Stimulated activated naive CD8-positive, alpha-beta T cell treated with anti-CD3 and anti-CD28 coated beads, Interleukin-15, amount 100 ng/mL, for 72 hours (primary cell): ENCODE measurements around the gene HOXA7.

Experiments used
- ATAC-seq: fragments of 150-1000 bp; cut with Tn5 transposase; 2 replicates; pipeline ENCODE4 v1.10.0; 2021; ENCODE audit warnings: mild to moderate bottlenecking, moderate library complexity
- DNase-seq, 2 donors: peaks; one replicate each; pipeline ENCODE4 v3.0.0; 2021 to 2022
- H3K27ac Mint-ChIP-seq, 2 donors: one replicate each; pipeline ENCODE4 v1.8.0; 2022; ENCODE audit warnings: mild to moderate bottlenecking in 2 of 2, mixed read lengths in 2 of 2, moderate library complexity in 2 of 2
- H3K27me3 Mint-ChIP-seq: one replicate; pipeline ENCODE4 v1.8.0; 2022; ENCODE audit warnings: mixed read lengths
- H3K4me1 Mint-ChIP-seq: one replicate; pipeline ENCODE4 v1.8.0; 2022; ENCODE audit warnings: mild to moderate bottlenecking, mixed read lengths
- H3K4me3 Mint-ChIP-seq, 2 donors: one replicate each; pipeline ENCODE4 v1.8.0; 2022; ENCODE audit warnings: mild to moderate bottlenecking in 2 of 2, mixed read lengths in 2 of 2, moderate library complexity in 1 of 2
- H3K9me3 Mint-ChIP-seq, 2 donors: one replicate each; pipeline ENCODE4 v1.8.0; 2022; ENCODE audit warnings: mixed read lengths in 2 of 2

HOXA7 gene

GRCh38 chr7:27179503-27180430, 23.3 kb upstream of the HOXA7 start:
- H3K27me3 Mint-ChIP-seq = peaks cover 100% of the 10 kb centered on the region
- peaks cover 22% of the 10 kb centered on the region for H3K4me1 Mint-ChIP-seq
- no peaks in the 10 kb centered on the region for H3K9me3 Mint-ChIP-seq
- DNase-seq (peak; percentile 72 to 75), ATAC-seq (peak; percentile 73)
- peak overlapping the region; percentile 43 to 46 for H3K4me3 Mint-ChIP-seq
- H3K27ac Mint-ChIP-seq = no peak overlapping the region

GRCh38 chr7:27179030-27179429, 22.6 kb upstream of the HOXA7 start:
- H3K4me3 Mint-ChIP-seq = no peak overlapping the region
- peaks cover 100% of the 10 kb centered on the region for H3K27me3 Mint-ChIP-seq
- H3K4me1 Mint-ChIP-seq = peaks cover 20% of the 10 kb centered on the region
- H3K27ac Mint-ChIP-seq = no peak overlapping the region
- DNase-seq (peak in 1 of 2 donors; percentile 3), ATAC-seq (no peak)
- no peaks in the 10 kb centered on the region for H3K9me3 Mint-ChIP-seq

- peaks cover 95% of the 10 kb centered on the region for H3K27me3 Mint-ChIP-seq
- DNase-seq = peak in 1 of 2 donors; percentile 1
- H3K27ac Mint-ChIP-seq = no peak overlapping the region
- no peak for ATAC-seq
- H3K4me3 Mint-ChIP-seq = no peak overlapping the region
- H3K9me3 Mint-ChIP-seq = no peaks in the 10 kb centered on the region
- peaks cover 20% of the 10 kb centered on the region for H3K4me1 Mint-ChIP-seq
Measured at GRCh38 chr7:27178366-27178765, 21.9 kb upstream of the HOXA7 start.

- Mint-ChIP-seq H3K9me3 (no peaks in the 10 kb centered on the region), H3K4me1 (peaks cover 21% of the 10 kb centered on the region), H3K4me3 (no peak overlapping the region), H3K27me3 (peaks cover 95% of the 10 kb centered on the region), H3K27ac (no peak overlapping the region)
- ATAC-seq = no peak
- no peak for DNase-seq
Measured at GRCh38 chr7:27177795-27178320, 21.4 kb upstream of the HOXA7 start.

GRCh38 chr7:27176962-27177794, 20.7 kb upstream of the HOXA7 start:
- H3K9me3 Mint-ChIP-seq = no peaks in the 10 kb centered on the region
- no peak overlapping the region for H3K27ac Mint-ChIP-seq
- H3K4me3 Mint-ChIP-seq = no peak overlapping the region
- peaks cover 95% of the 10 kb centered on the region for H3K27me3 Mint-ChIP-seq
- ATAC-seq (no peak), DNase-seq (no peak)
- peaks cover 24% of the 10 kb centered on the region for H3K4me1 Mint-ChIP-seq

GRCh38 chr7:27176524-27176845, 20.0 kb upstream of the HOXA7 start:
- Mint-ChIP-seq H3K4me1 (peaks cover 31% of the 10 kb centered on the region), H3K27me3 (peaks cover 95% of the 10 kb centered on the region), H3K9me3 (no peaks in the 10 kb centered on the region), H3K4me3 (no peak overlapping the region), H3K27ac (no peak overlapping the region)
- ATAC-seq (no peak), DNase-seq (no peak)

- Mint-ChIP-seq H3K4me1 (peaks cover 35% of the 10 kb centered on the region), H3K9me3 (no peaks in the 10 kb centered on the region), H3K4me3 (no peak overlapping the region), H3K27me3 (peaks cover 95% of the 10 kb centered on the region), H3K27ac (no peak overlapping the region)
- ATAC-seq (no peak), DNase-seq (no peak)
Measured at GRCh38 chr7:27175626-27176523, 19.4 kb upstream of the HOXA7 start.

- H3K4me3 Mint-ChIP-seq = peak overlapping the region in 1 of 2 donors; percentile 40
- DNase-seq (no peak), ATAC-seq (no peak)
- no peak overlapping the region for H3K27ac Mint-ChIP-seq
- peaks cover 35% of the 10 kb centered on the region for H3K4me1 Mint-ChIP-seq
- no peaks in the 10 kb centered on the region for H3K9me3 Mint-ChIP-seq
- H3K27me3 Mint-ChIP-seq = peaks cover 95% of the 10 kb centered on the region
Measured at GRCh38 chr7:27174874-27175625, 18.6 kb upstream of the HOXA7 start.

- Mint-ChIP-seq H3K4me3 (peak within 1 kb of the TSS; percentile 62 to 76), H3K9me3 (no peaks in the 10 kb centered on the region), H3K27me3 (peaks cover 95% of the 10 kb centered on the region), H3K27ac (peak within 1 kb of the TSS in 1 of 2 donors; percentile 80), H3K4me1 (peaks cover 34% of the 10 kb centered on the region)
- DNase-seq (no peak), ATAC-seq (no peak)
Measured at GRCh38 chr7:27173956-27174873, 17.7 kb upstream of the HOXA7 start, which contains the start of gene HOXA10. Gene HOXA10 (minus strand): TSS chr7:27174320. CDS start chr7:27174306, 14 bp downstream.

GRCh38 chr7:27173511-27173955, 17.1 kb upstream of the HOXA7 start:
- Mint-ChIP-seq H3K4me3 (peak overlapping the region; percentile 62 to 76), H3K27ac (no peak overlapping the region), H3K9me3 (no peaks in the 10 kb centered on the region), H3K4me1 (peaks cover 41% of the 10 kb centered on the region), H3K27me3 (peaks cover 95% of the 10 kb centered on the region)
- ATAC-seq (peak; percentile 77), DNase-seq (peak in 1 of 2 donors; percentile 20)

GRCh38 chr7:27172823-27173510, 16.5 kb upstream of the HOXA7 start:
- no peak for DNase-seq
- H3K9me3 Mint-ChIP-seq = no peaks in the 10 kb centered on the region
- ATAC-seq = peak; percentile 39
- peaks cover 44% of the 10 kb centered on the region for H3K4me1 Mint-ChIP-seq
- peak overlapping the region; percentile 62 to 76 for H3K4me3 Mint-ChIP-seq
- peaks cover 95% of the 10 kb centered on the region for H3K27me3 Mint-ChIP-seq
- H3K27ac Mint-ChIP-seq = no peak overlapping the region

- Mint-ChIP-seq H3K27ac (peak overlapping the region in 1 of 2 donors; percentile 87), H3K9me3 (no peaks in the 10 kb centered on the region), H3K4me1 (peaks cover 47% of the 10 kb centered on the region), H3K4me3 (peak overlapping the region; percentile 61 to 74), H3K27me3 (peaks cover 95% of the 10 kb centered on the region)
- ATAC-seq (no peak), DNase-seq (peak in 1 of 2 donors; percentile 12)
Measured at GRCh38 chr7:27172315-27172774, 15.9 kb upstream of the HOXA7 start.
